PC-3 (cell line): ENCODE data around the gene UTRN. TPM values are rescaled to one million over a fixed set of nuclear protein-coding genes. Genes with fewer than 3 reads are reported as not detected.

Source experiments
- total RNA-seq: library from RNA; depleted of rRNA; stranded (reverse); fragments of >200 nt; gene quantifications from 2 replicates; pipeline ENCODE4 v1.2.3, GENCODE V29; 2014; rRNA removed

UTRN gene
- total RNA-seq, 1 experiment from 2014 or later = 58.3 TPM

Other genes starting within 250 kb of the UTRN start
- 124 and 139 TPM in 2 replicates for gene SF3B5, start 189.8 kb upstream of the UTRN start, total RNA-seq
- 1.2 and 1.5 TPM in 2 replicates for gene STX11, start 134.8 kb upstream of the UTRN start, total RNA-seq